HG02588 (cell line): ENCODE data around the gene LYPLA2.
A peak's percentile ranks its signal among the peaks of the same experiment; 100 is the strongest.
"Not testable (repeated sequence)": the region's sequence is repeated elsewhere in the genome, so short reads cannot be mapped to it uniquely, and the experiment has no call there.

Experiments
- ATAC-seq: cut with Tn5 transposase; IDR thresholded peaks from one replicate; pipeline ENCODE4 v1.9.1; 2021; ENCODE audit warnings: mild to moderate bottlenecking, moderate library complexity; ENCODE audit not compliant: unreplicated experiment

The LYPLA2 gene

DNA sequence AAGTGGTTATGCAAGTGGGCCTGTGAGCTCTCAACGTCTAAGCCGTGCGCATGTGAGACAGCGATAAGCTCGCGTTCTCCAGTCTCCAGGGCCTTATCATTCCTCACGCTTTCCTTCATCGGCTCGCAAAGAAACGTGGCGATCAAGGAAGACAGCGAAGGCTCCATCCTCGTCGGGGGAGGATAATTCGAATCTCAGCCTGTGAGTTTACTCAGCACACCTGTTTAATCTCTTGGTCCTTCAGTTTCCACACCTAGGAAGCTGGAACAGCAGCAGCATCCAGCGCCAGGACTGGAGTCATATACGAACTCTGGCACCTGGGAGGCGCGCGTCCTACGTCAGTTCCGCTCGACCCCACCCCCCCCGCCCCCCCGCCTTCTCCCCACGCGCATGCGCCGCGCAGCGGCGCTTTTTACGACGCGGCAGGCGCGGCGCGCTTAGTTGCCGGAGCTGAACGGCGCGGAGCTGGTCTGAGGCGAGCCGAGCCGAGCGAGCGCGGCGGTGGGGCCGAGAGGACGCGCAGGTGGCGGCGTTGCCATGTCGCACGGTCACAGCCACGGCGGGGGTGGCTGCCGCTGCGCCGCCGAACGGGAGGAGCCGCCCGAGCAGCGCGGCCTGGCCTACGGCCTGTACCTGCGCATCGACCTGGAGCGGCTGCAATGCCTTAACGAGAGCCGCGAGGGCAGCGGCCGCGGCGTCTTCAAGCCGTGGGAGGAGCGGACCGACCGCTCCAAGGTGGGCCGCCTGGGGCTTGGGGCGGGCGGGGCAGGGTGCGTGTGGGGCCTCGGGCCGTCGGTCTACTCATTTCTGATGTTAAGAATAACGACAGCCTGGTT is 12.7 kb upstream of the LYPLA2 start, which contains the start of gene PITHD1:
PITHD1 (plus strand) TSS at position 440 of the 836 bp plus-strand sequence; CDS start at position 538, 98 bp downstream.
- peak; percentile 74 for ATAC-seq

DNA sequence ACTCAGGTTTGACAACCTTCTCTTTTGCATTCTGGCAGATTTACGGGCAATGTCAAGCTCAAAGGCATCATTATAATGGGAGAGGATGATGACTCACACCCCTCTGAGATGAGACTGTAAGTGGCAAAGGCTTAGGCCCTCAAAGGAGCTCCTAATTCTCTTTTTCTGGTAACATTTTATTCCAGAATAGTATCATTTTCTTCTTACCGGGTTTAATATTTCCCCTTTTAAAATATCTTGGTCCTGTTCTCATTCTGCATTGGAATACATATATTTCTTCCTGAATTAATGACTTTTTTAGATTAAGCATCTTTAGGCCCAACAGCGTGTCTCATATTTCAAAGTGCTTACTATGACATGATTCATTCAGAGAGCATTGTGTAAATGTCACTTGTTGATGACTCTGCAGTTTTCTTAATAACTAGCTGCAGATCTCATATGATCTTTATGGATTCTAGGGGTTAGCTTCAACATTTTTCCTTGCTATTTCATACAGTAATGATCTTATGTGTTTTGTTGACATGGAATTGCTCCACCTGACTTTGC is 11.0 kb upstream of the LYPLA2 start:
- no peak for ATAC-seq

DNA sequence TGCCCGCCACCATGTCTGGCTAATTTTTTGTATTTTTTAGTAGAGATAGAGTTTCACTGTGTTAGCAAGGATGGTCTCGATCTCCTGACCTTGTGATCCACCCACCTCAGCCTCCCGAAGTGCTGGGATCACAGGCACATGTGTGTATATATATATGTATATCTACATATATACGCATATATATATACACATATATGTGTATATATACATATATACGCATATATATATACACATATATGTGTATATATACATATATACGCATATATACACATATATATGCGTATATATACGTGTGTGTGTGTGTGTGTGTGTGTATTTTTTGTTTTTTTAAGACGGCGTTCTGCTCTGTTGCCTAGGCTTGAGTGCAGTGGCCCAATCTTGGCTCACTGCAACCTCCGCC is 7.8 kb upstream of the LYPLA2 start:
- ATAC-seq, result not testable (repeated sequence)

- ATAC-seq, result no peak
Measured at GRCh38 chr1:23784846-23785245, 6.1 kb upstream of the LYPLA2 start.

- no peak for ATAC-seq
Measured at GRCh38 chr1:23787701-23788100, 3.2 kb upstream of the LYPLA2 start.

GRCh38 chr1:23788695-23789094 is 2.2 kb upstream of the LYPLA2 start:
- ATAC-seq, result no peak

- no peak for ATAC-seq
Measured at GRCh38 chr1:23791516-23792047, 637 bp downstream of the LYPLA2 start.

DNA sequence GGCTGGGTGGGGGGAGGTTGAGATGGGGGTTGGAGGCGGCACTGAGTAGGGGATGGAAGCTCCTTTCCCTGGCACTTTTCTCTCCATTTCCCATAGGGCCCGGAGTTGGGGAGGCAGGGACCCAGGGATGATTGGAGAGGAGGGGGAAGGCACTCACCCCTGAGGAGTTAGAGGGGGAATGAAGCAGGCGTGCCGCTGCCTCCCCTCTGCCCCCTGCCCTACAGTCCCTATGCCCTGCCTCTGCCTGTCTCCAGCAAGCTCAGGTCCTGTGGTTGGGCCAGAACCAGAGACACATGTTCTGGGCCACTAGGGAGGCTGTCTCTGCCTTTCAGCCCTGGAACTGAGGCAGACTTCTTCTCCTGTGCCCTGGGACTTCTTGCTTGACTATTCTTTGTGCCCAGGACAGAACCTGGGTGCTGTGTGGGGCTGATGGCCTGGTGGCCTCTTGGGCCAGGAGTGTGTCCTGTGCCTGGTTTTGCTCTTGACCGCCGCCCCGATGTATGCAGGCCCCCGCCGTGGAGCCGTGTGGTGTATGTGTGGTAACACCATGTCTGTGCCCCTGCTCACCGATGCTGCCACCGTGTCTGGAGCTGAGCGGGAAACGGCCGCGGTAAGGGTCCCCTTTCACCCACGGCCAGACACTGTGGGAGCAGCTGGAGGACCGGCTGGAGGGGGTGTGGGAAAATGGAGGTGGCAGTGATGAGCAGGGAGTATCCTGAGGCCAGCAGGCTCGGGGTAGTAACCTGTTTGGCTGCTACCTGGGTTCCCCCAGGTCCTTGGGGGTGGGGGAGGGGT is 1.4 kb downstream of the LYPLA2 start:
- ATAC-seq, result no peak

- no peak for ATAC-seq
Measured at GRCh38 chr1:23793018-23793781, 2.3 kb downstream of the LYPLA2 start.

GRCh38 chr1:23793861-23794731 is 3.2 kb downstream of the LYPLA2 start:
- no peak for ATAC-seq

- ATAC-seq, result not testable (repeated sequence)
Measured at GRCh38 chr1:23794732-23795182, 3.8 kb downstream of the LYPLA2 start.

GRCh38 chr1:23795676-23796465 is 4.9 kb downstream of the LYPLA2 start:
- no peak for ATAC-seq

DNA sequence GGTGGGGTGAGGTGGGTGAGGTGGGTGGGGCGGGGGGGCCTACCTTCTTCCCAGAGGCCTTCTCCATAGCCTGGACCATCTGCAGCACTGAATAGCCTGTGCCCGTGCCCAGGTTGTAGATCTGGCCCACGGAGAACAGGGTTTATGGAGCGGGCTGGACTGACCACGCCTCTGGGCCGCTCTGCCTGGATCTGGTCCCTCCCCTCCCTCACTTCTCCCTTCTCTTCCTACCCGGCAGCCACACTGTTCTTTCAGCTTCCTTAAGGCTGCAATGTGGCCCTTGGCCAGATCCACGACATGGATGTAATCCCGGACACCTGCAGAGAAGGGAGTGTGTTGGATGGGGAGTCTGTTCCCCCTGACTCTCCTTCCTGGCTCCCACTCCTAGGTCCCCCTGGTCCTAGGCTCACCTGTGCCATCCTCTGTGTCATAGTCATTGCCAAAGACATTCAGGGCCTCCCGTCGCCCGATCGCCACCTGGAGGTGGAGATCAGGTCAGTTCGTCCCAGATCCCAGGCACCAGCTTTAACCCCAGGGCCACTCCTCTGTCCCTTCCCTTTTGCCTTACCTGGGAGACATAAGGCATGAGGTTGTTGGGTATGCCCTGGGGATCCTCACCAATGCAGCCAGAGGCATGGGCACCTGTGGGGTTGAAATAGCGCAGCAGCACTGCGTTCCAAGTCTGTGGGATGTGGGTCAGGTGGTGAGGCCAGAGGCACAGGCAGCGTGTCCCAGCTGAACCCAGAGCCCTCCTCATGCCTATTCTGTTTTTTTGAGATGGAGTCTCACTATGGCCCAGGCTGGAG is 5.7 kb downstream of the LYPLA2 start:
- no peak for ATAC-seq

GRCh38 chr1:23797478-23798448 is 6.8 kb downstream of the LYPLA2 start:
- ATAC-seq, result no peak

- ATAC-seq, result no peak
Measured at GRCh38 chr1:23798662-23799142, 7.8 kb downstream of the LYPLA2 start.

GRCh38 chr1:23799255-23799569 is 8.3 kb downstream of the LYPLA2 start:
- no peak for ATAC-seq
